GM21717 (cell line): Measurements from ENCODE around the gene CEND1.

Experiments
- ATAC-seq: cut with Tn5 transposase; IDR thresholded peaks from one replicate; pipeline ENCODE4 v1.9.1; 2021; ENCODE audit warnings: mild to moderate bottlenecking, moderate library complexity; ENCODE audit not compliant: unreplicated experiment

CEND1 gene

DNA sequence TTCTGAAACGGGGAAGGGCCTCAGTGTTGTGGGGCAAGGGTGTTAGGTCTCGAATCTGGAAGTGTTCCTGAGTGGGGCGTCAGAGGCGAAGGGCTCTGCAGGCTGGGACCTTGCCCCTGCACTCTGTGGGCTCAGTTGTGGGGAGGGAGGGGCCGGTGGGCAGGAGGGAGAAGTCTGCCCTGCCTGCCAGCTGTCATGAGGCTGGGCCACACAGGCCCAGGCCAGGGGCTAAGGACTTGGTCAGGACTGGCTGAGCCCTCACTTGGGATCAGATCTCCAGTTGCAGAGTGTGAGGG lies 38.0 kb upstream of the CEND1 start, which contains the start of gene CRACR2B:
Gene CRACR2B, plus strand, starts transcription at position 23 of the 296 bp plus-strand sequence. CDS start 689 bp downstream, outside the sequence.
- no peak for ATAC-seq

DNA sequence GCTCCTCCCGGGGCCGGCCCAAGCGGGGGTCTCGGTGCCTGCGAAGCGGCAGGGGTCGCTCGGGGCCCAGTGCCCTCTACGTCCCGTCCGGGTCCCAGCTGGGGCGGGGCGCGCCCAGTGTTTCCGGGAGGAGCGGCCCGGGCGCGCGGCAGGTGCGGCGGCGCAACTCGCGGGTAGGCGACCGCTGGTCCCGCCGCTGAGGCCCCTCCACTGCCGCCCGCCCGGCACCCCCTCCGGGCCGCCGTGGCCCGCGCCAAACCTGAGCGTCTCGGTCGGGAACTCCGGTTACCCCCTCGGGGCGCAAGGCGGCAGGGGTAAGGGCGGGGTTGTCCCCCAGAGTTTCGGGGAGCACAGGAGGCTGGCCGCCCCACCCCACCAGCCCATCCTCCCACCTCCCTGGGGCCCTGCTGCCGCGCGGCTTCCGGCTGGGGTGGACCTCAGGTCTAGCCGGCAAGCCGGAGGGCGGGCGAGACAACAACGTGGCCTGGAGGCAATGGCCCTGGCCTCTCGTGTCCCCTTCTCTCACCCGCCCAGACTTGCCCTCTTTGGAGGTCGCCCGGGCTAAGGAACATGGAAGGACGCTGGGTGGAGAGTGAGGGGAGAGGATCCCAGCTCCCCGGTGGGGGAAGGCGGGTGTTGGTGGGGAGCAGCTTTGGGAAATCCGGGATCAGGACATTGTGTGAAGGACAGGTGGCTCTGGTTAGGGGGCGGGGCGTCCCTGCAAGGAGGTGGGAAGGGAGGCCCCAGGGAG lies 37.4 kb upstream of the CEND1 start:
- ATAC-seq, result peak; percentile 29

DNA sequence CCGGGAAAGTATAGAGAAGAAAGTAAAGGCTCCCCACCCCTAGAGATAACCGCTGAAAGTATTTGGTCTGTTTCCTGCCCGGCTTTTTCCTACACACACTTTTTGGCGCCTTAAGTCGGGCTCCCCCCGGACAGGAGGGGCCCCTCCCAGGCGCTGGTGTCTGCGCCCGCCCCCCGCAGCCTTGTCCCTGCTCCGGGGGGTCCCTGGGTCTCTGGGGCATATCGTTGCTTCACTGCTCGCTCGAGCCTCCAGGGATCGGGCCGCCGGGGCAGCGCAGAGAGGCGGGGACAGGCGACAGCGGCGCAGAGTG lies 36.9 kb upstream of the CEND1 start:
- no peak for ATAC-seq

- no peak for ATAC-seq
These were observed 36.3 kb upstream of the CEND1 start for GRCh38 chr11:826227-826621.

- ATAC-seq, result no peak
These were observed 35.7 kb upstream of the CEND1 start for GRCh38 chr11:825366-826226.

DNA sequence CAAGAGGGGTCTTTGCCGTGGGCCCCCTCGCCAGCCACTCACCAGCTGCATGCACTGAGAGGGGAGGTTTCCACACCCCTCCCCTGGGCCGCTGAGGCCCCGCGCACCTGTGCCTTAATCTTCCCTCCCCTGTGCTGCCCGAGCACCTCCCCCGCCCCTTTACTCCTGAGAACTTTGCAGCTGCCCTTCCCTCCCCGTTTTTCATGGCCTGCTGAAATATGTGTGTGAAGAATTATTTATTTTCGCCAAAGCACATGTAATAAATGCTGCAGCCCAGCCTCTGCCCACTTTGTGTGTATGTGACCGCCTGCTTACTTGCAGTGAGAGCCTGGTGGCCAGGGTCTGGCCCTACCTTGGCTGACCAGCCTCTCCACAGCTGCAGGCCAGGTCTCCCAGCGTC lies 35.1 kb upstream of the CEND1 start:
- no peak for ATAC-seq

DNA sequence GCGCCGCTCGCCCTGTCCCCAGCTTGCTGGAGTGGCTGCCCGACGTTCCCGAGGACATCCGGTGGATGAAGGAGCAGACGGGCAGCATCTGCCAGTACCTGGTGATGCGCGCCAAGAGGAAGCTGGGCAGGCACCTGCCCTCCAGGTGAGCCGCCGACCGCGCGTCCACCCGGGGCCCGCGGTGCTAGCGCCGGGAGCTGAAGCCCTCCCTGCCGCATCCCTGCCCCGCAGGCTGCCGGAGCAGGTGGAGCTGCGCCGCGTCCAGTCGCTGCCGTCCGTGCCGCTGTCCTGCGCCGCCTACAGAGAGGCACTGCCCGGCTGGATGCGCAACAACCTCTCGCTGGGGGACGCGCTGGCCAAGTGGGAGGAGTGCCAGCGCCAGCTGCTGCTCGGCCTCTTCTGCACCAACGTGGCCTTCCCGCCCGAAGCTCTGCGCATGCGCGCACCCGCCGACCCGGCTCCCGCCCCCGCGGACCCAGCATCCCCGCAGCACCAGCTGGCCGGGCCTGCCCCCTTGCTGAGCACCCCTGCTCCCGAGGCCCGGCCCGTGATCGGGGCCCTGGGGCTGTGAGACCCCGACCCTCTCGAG lies 34.5 kb upstream of the CEND1 start:
- no peak for ATAC-seq

DNA sequence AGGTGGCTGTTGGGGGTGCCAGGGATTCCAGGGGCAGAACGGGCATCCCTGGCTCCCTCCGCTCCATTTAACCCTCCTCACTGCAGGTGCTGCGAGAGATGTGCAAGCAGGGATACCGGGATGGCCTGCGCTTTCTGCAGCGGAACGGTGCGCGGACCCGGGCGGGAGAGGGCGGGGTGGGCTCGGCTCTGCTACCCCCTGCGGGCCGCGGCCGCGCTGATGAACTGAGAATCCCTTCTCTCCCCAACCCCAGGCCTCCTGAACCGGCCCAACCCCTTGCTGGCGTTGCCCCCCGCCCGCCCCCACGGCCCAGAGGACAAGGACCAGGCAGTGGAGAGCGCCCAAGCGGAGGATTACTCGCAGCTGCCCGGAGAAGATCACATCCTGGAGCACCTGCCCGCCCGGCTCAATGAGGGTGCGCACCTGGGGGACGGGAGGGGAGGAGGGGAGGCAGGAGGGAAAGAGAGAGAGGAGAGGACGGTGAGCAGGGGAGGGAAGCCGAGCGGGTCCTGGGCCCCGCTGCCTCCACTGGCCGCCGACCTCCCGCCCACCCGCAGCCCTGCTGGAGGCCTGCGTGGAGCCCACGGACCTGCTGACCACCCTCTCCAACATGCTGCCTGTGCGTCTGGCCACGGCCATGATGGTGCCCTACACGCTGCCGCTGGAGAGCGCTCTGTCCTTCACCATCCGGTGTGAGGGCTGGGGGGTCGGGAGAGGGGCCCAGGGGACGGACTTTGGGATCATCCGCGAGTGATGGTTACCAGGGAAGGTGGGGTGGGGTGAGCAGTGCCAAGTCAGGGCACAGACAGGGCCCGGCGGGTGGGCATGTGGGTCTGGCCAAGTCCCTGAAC lies 33.8 kb upstream of the CEND1 start:
- no peak for ATAC-seq

DNA sequence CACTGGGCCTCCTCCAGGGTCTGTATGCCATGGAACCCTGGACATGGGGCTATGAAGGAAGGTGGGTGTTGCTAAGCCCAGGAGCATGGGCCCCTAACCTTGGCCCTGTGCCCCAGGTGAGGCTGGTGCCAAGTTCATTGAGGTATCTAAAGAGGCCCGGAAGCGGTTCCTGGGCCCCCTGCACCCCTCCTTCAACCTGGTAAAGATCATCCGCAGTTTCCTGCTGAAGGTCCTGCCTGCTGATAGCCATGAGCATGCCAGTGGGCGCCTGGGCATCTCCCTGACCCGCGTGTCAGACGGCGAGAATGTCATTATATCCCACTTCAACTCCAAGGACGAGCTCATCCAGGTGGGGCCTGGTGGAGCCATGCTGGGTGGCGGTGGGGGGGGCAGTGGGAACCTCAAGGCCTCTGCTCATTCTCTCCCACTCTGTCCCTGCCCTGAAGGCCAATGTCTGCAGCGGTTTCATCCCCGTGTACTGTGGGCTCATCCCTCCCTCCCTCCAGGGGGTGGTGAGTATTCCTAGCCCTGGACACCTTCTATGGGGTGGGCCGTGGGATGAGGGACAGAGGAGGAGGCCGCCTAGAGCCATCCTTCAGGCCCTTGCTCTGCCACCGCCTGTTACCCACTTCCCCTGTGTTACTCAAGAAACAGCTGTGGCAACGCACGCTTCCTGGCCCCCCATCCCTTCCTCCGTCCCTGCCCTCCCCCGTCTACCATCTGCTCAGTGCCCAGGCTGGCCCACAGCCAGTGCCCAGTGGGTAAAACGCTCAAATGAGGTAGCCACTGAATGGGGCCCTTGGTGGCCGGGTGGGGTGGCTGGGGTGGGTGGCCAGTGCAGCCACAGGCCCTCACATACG lies 31.9 kb upstream of the CEND1 start:
- no peak for ATAC-seq

- ATAC-seq, result no peak
These were observed 31.0 kb upstream of the CEND1 start for GRCh38 chr11:820655-821511.

GRCh38 chr11:819943-820649 lies 30.2 kb upstream of the CEND1 start:
- peak; percentile 47 for ATAC-seq

GRCh38 chr11:819129-819931 lies 29.4 kb upstream of the CEND1 start:
- ATAC-seq, result peak; percentile 48

GRCh38 chr11:818396-819128 lies 28.7 kb upstream of the CEND1 start, which contains the start of gene PNPLA2:
PNPLA2 (plus strand) TSS chr11:818914; CDS start chr11:819719, 805 bp downstream.
- no peak for ATAC-seq

DNA sequence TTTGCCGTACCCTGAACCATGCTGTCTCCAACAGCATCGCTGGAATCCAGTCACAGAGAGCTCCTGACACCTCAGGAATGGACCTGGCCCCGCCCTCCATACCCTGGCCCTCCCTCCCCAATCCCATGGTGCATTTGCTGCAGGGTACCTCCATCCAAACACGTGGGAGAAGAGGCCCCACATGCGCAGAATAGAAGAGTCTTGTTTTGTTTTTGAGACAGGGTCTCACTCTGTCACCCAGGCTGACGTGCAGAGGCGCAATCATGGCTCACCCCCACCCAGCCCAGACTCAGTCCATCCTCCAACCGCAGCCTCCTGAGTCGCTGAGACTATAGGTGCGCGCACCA lies 26.5 kb upstream of the CEND1 start:
- ATAC-seq, result no peak

DNA sequence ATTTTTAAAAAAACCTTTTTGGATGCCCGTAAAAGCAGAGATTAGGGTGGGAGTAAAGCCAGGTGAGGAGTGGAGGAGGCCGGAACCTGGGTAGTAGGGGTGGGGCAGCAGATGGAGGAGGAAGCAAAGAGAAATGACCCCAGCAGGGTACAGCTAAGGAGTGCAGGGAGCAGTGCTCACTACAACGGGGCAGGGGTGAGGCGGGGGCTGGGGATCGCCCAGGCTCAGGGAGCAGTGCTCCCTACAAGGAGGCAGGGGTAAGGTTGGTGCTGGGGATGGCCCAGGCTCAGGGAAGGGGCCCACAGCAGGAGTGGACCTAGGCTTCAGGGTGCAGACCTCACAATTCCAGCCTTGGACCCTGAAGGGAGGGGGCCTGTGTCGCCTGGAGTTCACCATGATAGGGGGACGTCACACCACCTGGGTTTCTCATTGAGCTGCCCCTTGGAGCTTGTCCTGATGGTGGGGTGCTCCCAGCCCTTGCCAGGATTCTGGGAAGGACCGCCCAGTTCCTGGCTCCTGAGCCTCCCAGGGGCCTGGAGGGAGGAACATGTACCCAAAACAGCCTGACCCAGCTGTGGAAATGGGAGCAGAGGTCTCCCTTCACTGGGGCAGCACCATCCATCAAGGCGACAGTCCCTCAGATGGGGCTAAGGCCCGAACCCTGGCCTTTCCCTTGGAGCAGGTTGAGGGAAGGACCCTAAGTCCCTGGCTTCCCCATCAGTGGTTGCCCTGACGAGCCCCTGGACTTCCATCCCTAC lies 26.0 kb upstream of the CEND1 start:
- no peak for ATAC-seq

DNA sequence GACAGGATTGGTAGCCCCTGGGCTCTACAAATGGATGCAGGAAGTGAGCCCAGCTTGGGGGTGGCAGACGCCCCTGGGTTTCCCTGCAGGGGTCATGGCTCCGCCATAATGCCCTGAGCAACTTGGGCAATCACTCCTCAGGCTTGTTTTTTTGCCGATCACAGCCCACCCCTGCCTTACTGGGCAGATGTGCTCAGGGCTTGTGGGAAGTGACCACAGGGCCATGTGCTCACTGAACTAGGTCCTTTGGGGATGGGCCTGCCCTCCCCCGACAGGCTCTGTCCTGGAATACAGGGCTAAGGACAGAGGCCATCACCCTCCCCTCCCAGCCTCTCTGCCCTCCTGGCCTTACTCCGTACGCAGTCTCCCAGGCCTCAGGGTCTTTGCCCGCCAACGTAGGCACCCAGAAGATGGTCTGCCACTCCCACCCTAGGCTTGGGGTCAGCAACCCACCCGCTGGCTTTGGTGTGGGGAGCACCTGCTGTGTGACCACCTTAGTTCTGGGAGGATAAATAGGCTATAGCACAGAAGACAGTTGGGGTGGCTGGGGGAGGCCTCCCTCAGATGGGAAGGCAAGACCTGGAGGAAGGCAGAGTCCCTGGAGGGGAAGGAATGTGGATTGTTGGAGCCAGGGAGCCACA lies 23.7 kb upstream of the CEND1 start:
- no peak for ATAC-seq
